Peyer's patch (tissue), 4 donors: ENCODE data around the gene LPIN1.

Source experiments
- POLR2A ChIP-seq, 2 donors: fragments of 450-650 bp; IDR thresholded peaks; one replicate each; pipeline ENCODE4 v1.5.1; 2017; ENCODE audit warnings: antibody characterized with exemption in 2 of 2, mild to moderate bottlenecking in 2 of 2, moderate library complexity in 2 of 2
- TF ChIP-seq, protein P1 (sequence below), 6 experiments: fragments of 450-650 bp in 4 of 6; fragments of 200-600 bp in 2 of 6; sonication (generic) in 1 of 6; IDR thresholded peaks; one replicate each; pipeline ENCODE4 v1.5.1; 2017 to 2019; ENCODE audit warnings: antibody characterized with exemption in 6 of 6, mild to moderate bottlenecking in 3 of 6, moderate library complexity in 1 of 6

GRCh38 chr2:11762031-11762430 lies 15.6 kb downstream of the LPIN1 start:
- TF ChIP-seq, protein P1, sequence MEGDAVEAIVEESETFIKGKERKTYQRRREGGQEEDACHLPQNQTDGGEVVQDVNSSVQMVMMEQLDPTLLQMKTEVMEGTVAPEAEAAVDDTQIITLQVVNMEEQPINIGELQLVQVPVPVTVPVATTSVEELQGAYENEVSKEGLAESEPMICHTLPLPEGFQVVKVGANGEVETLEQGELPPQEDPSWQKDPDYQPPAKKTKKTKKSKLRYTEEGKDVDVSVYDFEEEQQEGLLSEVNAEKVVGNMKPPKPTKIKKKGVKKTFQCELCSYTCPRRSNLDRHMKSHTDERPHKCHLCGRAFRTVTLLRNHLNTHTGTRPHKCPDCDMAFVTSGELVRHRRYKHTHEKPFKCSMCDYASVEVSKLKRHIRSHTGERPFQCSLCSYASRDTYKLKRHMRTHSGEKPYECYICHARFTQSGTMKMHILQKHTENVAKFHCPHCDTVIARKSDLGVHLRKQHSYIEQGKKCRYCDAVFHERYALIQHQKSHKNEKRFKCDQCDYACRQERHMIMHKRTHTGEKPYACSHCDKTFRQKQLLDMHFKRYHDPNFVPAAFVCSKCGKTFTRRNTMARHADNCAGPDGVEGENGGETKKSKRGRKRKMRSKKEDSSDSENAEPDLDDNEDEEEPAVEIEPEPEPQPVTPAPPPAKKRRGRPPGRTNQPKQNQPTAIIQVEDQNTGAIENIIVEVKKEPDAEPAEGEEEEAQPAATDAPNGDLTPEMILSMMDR (IDR thresholded peaks at IDR 0.05): no peak
- no peak for TF ChIP-seq POLR2A (IDR thresholded peaks at IDR 0.05)
